ENCODE results near the gene DMC1. TPM values are rescaled to one million over a fixed set of nuclear protein-coding genes. Genes with fewer than 3 reads are reported as not detected.
"Not testable (repeated sequence)": the region's sequence is repeated elsewhere in the genome, so short reads cannot be mapped to it uniquely, and the experiment has no call there.

Gene DMC1
- total RNA-seq, 1 donor from 2014 or later, result not detected

GRCh38 chr22:38471237-38471636, 98.7 kb downstream of the DMC1 start:
- DNase-seq (ENCODE audit: low spot score) (no peak), ATAC-seq (no peak)

DNA sequence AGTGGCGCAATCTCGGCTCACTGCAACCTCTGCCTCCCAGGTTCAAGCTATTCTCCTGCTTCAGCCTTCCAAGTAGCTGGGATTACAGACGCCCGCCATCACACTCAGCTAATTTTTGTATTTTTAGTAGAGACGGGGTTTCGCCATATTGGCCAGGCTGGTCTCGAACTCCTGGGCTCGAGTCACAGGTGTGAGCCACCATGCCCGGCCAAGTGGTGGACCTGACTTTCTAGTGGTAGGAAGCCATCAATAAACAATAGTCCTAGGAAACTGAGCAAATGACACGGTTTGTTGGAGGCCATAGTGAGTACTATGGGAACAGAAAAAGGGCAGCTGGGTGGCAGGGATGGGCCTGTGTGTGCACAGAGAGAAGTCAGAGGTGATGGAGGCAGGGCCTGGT, 99.8 kb downstream of the DMC1 start:
- not testable (repeated sequence) for ATAC-seq; DNase-seq (ENCODE audit: low spot score)

DNA sequence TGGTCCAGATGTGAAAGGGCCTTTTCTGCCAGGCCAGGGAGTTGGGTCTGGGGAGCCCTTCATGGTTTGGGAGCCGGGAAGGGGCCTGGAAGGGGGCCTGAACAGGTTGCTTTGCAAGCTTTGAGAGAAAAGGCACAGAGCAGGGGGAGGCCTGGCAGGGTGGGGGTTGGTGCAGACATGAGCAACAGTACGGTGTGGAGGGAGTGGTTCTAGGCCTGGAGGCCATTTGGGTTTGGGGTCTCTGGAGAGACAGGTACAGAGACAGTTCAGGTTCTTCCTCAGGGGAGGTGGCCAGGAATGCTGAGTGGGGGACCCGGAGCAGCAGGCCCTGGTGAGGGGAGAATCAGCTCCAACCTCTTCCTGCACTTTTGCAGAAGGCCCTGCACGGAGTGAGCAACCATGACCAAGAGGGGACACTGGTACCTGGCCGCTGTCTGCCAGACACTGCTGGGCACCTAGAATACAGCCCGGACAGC, 100.6 kb downstream of the DMC1 start:
- no peak for DNase-seq (ENCODE audit: low spot score)
- no peak for ATAC-seq

Other genes with a start within 250 kb of the DMC1 start
- gene KCNJ4, start 115.0 kb downstream of the DMC1 start, total RNA-seq, result not detected
- 15.2 TPM for gene KDELR3, start 102.1 kb downstream of the DMC1 start, total RNA-seq
- gene DDX17, start 63.9 kb downstream of the DMC1 start, total RNA-seq, result 174 TPM
- gene FAM227A, start 86.2 kb upstream of the DMC1 start, total RNA-seq, result 0.03 TPM
- gene CBY1, start 86.5 kb upstream of the DMC1 start, total RNA-seq, result 13.7 TPM
- 29.0 TPM for gene TOMM22, start 111.8 kb upstream of the DMC1 start, total RNA-seq
- 16.6 TPM for gene JOSD1, start 130.8 kb upstream of the DMC1 start, total RNA-seq
- 14.4 TPM for gene GTPBP1, start 135.8 kb upstream of the DMC1 start, total RNA-seq
- gene SUN2, start 185.8 kb upstream of the DMC1 start, total RNA-seq, result 183 TPM
- gene DNAL4, start 224.0 kb upstream of the DMC1 start, total RNA-seq, result 3.3 TPM

Measured in left lobe of liver (tissue), 2 donors.